ENCODE results near the gene SHISA6. TPM values are rescaled to one million over a fixed set of nuclear protein-coding genes. Genes with fewer than 3 reads are reported as not detected.

Gene SHISA6
- total RNA-seq, 1 experiment from 2014 or later: 21.1 TPM

DNA sequence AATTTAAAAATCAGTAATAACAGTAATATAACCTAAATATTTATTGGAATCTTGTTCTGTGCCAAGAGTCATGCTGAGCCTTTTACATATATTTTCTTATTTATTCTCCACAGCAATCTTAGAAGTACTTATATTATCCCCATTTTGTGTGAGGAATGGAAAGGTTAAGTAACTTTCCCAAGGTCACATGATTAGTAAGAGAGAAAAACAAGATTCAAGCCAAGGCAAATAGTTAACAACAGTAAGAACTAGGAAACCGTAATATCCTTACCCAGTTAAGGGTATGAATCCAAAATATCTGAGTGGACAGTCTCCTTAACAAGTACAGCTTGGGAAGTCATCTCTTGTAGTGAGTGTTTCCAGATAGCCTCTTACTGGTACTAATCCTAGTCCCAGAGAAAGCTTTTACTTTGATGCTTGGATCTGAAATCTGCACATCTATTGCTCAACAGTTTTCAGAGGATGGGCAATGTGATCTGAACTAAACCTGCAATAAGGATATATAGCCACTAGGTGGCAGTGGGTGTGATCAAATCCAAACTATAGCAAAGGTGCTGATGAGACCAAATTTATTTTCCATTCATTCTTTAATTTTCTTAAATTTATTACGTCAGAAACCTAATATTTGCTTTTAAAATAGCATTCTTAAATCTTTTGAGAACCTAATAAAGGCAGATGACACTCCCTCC is 23.3 kb downstream of the SHISA6 start:
- Mint-ChIP-seq H3K4me3 (ENCODE audit: unreplicated experiment) (no peak overlapping the region), H3K9me3 (ENCODE audit: unreplicated experiment) (peaks cover 19% of the 10 kb centered on the region), H3K4me1 (ENCODE audit: low read depth, unreplicated experiment) (peaks cover 8% of the 10 kb centered on the region), H3K27me3 (ENCODE audit: insufficient read depth, unreplicated experiment) (peaks cover 3% of the 10 kb centered on the region), H3K36me3 (ENCODE audit: insufficient read depth, unreplicated experiment) (peaks cover 25% of the 10 kb centered on the region), H3K27ac (ENCODE audit: unreplicated experiment) (no peak overlapping the region)
- Histone ChIP-seq H3K4me1 (no peaks in the 10 kb centered on the region), H3K9me3 (no peaks in the 10 kb centered on the region), H3K4me3 (ENCODE audit: low read depth, low read length) (no peak overlapping the region), H3K27me3 (replicated peaks; ENCODE audit: control insufficient read depth, insufficient read depth, low read length) (no peaks in the 10 kb centered on the region), H3K36me3 (ENCODE audit: control insufficient read depth, insufficient read depth, low read length) (no peaks in the 10 kb centered on the region)
- intact Hi-C loops (cut with micrococcal nuclease; ENCODE audit: unreplicated experiment): no loop called here
- no peak for DNase-seq
- ChIA-PET POLR2A (no interaction called here), CTCF (no interaction called here)
- no peak for TF ChIP-seq CTCF (IDR thresholded peaks at IDR 0.05; ENCODE audit: insufficient read depth in 1 of 2, low read depth in 1 of 2, low read length in 1 of 2, severe bottlenecking in 1 of 2, unreplicated experiment in 1 of 2)
- no TSS peak for BruUV-seq (replicated peaks)

GRCh38 chr17:11267999-11268575 is 27.1 kb downstream of the SHISA6 start:
- POLR2A ChIA-PET: no interaction called here
- CTCF ChIA-PET: no interaction called here
- BruUV-seq (replicated peaks): no TSS peak
- peaks cover 39% of the 10 kb centered on the region for H3K36me3 Mint-ChIP-seq (ENCODE audit: insufficient read depth, unreplicated experiment)
- intact Hi-C loops (cut with micrococcal nuclease; ENCODE audit: unreplicated experiment): no loop called here
- Histone ChIP-seq H3K27me3 (replicated peaks; ENCODE audit: control insufficient read depth, insufficient read depth, low read length) (no peaks in the 10 kb centered on the region), H3K36me3 (ENCODE audit: control insufficient read depth, insufficient read depth, low read length) (no peaks in the 10 kb centered on the region), H3K4me1 (no peaks in the 10 kb centered on the region), H3K9me3 (no peaks in the 10 kb centered on the region), H3K4me3 (ENCODE audit: low read depth, low read length) (no peak overlapping the region)
- H3K27me3 Mint-ChIP-seq (ENCODE audit: insufficient read depth, unreplicated experiment): no peaks in the 10 kb centered on the region
- no peak overlapping the region for H3K4me3 Mint-ChIP-seq (ENCODE audit: unreplicated experiment)
- H3K9me3 Mint-ChIP-seq (ENCODE audit: unreplicated experiment): peaks cover 8% of the 10 kb centered on the region
- no peaks in the 10 kb centered on the region for H3K4me1 Mint-ChIP-seq (ENCODE audit: low read depth, unreplicated experiment)
- no peak overlapping the region for H3K27ac Mint-ChIP-seq (ENCODE audit: unreplicated experiment)
- no peak for DNase-seq
- no peak for TF ChIP-seq CTCF (IDR thresholded peaks at IDR 0.05; ENCODE audit: insufficient read depth in 1 of 2, low read depth in 1 of 2, low read length in 1 of 2, severe bottlenecking in 1 of 2, unreplicated experiment in 1 of 2)

- Histone ChIP-seq H3K4me3 (ENCODE audit: low read depth, low read length) (no peak overlapping the region), H3K9me3 (no peaks in the 10 kb centered on the region), H3K36me3 (ENCODE audit: control insufficient read depth, insufficient read depth, low read length) (no peaks in the 10 kb centered on the region), H3K27me3 (replicated peaks; ENCODE audit: control insufficient read depth, insufficient read depth, low read length) (no peaks in the 10 kb centered on the region), H3K4me1 (no peaks in the 10 kb centered on the region)
- POLR2A ChIA-PET: no interaction called here
- H3K36me3 Mint-ChIP-seq (ENCODE audit: insufficient read depth, unreplicated experiment): peaks cover 33% of the 10 kb centered on the region
- H3K4me1 Mint-ChIP-seq (ENCODE audit: low read depth, unreplicated experiment): no peaks in the 10 kb centered on the region
- peaks cover 8% of the 10 kb centered on the region for H3K9me3 Mint-ChIP-seq (ENCODE audit: unreplicated experiment)
- TF ChIP-seq CTCF (IDR thresholded peaks at IDR 0.05; ENCODE audit: insufficient read depth in 1 of 2, low read depth in 1 of 2, low read length in 1 of 2, severe bottlenecking in 1 of 2, unreplicated experiment in 1 of 2): no peak
- CTCF ChIA-PET: no interaction called here
- no peak for DNase-seq
- H3K27ac Mint-ChIP-seq (ENCODE audit: unreplicated experiment): no peak overlapping the region
- intact Hi-C loops (cut with micrococcal nuclease; ENCODE audit: unreplicated experiment): no loop called here
- H3K4me3 Mint-ChIP-seq (ENCODE audit: unreplicated experiment): no peak overlapping the region
- no peaks in the 10 kb centered on the region for H3K27me3 Mint-ChIP-seq (ENCODE audit: insufficient read depth, unreplicated experiment)
- no TSS peak for BruUV-seq (replicated peaks)
Observed at GRCh38 chr17:11269210-11269609, 28.2 kb downstream of the SHISA6 start.
